Right cardiac atrium (tissue), 5 donors: ENCODE measurements around the gene ERC1. TPM values are rescaled to one million over a fixed set of nuclear protein-coding genes. Genes with fewer than 3 reads are reported as not detected.

Experiments used
- polyA plus RNA-seq: library from polyadenylated mRNA; stranded (reverse); fragments of 200-250 nt; gene quantifications from one replicate; pipeline ENCODE4 v1.2.3, GENCODE V29; 2013
- total RNA-seq, 4 donors: library from RNA; stranded (reverse); fragmentation: NEBNext Ultra II Directional; extraction: Animal tissue kit (Norgen Biotek cat#: 25700); gene quantifications; one replicate each; pipeline ENCODE4 v1.2.1, GENCODE V29; 2021
- donor health status: healthy with polysubstance abuse.
- donor health status: DM: no; HTN: yes; CAD: no.
- donor health status: DM: no; HTN: no; CAD: no.
- donor health status: DM: no; HTN: yes; CAD: no; lungs with severe emphysema.
- donor health status: DM: yes; HTN: yes; CAD: no.

Gene ERC1
- total and polyA plus RNA-seq, 5 donors = 15.0 to 71.4 (median 62.9) TPM

Other genes with a start within 250 kb of the ERC1 start
- 100 to 1,000 TPM; 204 to 319 (median 282) TPM for gene WNK1, start 238.6 kb upstream of the ERC1 start, total RNA-seq
- gene WNK1, start 238.6 kb upstream of the ERC1 start, polyA plus RNA-seq = 88.2 TPM
- 1 to 10 TPM; 8.1 to 10.0 (median 9.3) TPM for gene RAD52, start 41.5 kb upstream of the ERC1 start, total RNA-seq
- gene RAD52, start 41.5 kb upstream of the ERC1 start, polyA plus RNA-seq = 4.3 TPM